Esophagus squamous epithelium (tissue), 4 donors: ENCODE measurements around the gene CNPY3.

Experiments
- POLR2A ChIP-seq, 4 donors: fragments of 450-650 bp; IDR thresholded peaks; one replicate each; pipeline ENCODE4 v1.6.1; 2017; ENCODE audit warnings: antibody characterized with exemption in 4 of 4, mild to moderate bottlenecking in 4 of 4, moderate library complexity in 3 of 4
- TF ChIP-seq, protein P1 (sequence below), 6 experiments: fragments of 450-650 bp in 4 of 6; fragments of 200-600 bp in 2 of 6; sonication (generic) in 2 of 6; IDR thresholded peaks; one replicate each; pipeline ENCODE4 v1.5.1; 2016 to 2019; ENCODE audit warnings: antibody characterized with exemption in 6 of 6, mild to moderate bottlenecking in 4 of 6, moderate library complexity in 4 of 6

GRCh38 chr6:42936398-42936797 is 7.1 kb downstream of the CNPY3 start:
- TF ChIP-seq, protein P1, sequence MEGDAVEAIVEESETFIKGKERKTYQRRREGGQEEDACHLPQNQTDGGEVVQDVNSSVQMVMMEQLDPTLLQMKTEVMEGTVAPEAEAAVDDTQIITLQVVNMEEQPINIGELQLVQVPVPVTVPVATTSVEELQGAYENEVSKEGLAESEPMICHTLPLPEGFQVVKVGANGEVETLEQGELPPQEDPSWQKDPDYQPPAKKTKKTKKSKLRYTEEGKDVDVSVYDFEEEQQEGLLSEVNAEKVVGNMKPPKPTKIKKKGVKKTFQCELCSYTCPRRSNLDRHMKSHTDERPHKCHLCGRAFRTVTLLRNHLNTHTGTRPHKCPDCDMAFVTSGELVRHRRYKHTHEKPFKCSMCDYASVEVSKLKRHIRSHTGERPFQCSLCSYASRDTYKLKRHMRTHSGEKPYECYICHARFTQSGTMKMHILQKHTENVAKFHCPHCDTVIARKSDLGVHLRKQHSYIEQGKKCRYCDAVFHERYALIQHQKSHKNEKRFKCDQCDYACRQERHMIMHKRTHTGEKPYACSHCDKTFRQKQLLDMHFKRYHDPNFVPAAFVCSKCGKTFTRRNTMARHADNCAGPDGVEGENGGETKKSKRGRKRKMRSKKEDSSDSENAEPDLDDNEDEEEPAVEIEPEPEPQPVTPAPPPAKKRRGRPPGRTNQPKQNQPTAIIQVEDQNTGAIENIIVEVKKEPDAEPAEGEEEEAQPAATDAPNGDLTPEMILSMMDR (IDR thresholded peaks at IDR 0.05): no peak
- TF ChIP-seq POLR2A (IDR thresholded peaks at IDR 0.05): no peak
